PFSK-1 (cell line): Measurements from ENCODE around the gene PROB1.

ENCODE experiments used
- FOXP2 ChIP-seq: optimal IDR thresholded peaks from 2 replicates; pipeline ENCODE3; 2011; ENCODE audit warnings: borderline replicate concordance, control low read depth, inconsistent platforms; ENCODE audit not compliant: insufficient read depth; ENCODE audit errors: extremely low read length, extremely low read depth
- POLR2AphosphoS5 ChIP-seq: IDR thresholded peaks from 2 replicates; pipeline ENCODE4 v1.6.1; 2012; ENCODE audit warnings: low read depth, mild to moderate bottlenecking, control low read depth, low read length, moderate library complexity
- SIN3A ChIP-seq: IDR thresholded peaks from 2 replicates; pipeline ENCODE4 v1.6.1; 2012; ENCODE audit warnings: mild to moderate bottlenecking, low read length, moderate library complexity, borderline replicate concordance; ENCODE audit not compliant: insufficient read depth
- TAF1 ChIP-seq: IDR thresholded peaks from 2 replicates; pipeline ENCODE4 v1.6.1; 2012; ENCODE audit warnings: low read length, control low read depth, borderline replicate concordance; ENCODE audit not compliant: insufficient read depth
- TF ChIP-seq, protein P1 (sequence below), 2 experiments: IDR thresholded peaks; 2 replicates each; pipeline versions ENCODE4 v1.6.1 to v1.8.0; 2011 to 2012; ENCODE audit warnings: low read depth in 2 of 2, low read length in 2 of 2, control low read depth in 1 of 2, inconsistent platforms in 1 of 2, mild to moderate bottlenecking in 1 of 2, moderate library complexity in 1 of 2; ENCODE audit not compliant: insufficient read depth in 1 of 2

DNA sequence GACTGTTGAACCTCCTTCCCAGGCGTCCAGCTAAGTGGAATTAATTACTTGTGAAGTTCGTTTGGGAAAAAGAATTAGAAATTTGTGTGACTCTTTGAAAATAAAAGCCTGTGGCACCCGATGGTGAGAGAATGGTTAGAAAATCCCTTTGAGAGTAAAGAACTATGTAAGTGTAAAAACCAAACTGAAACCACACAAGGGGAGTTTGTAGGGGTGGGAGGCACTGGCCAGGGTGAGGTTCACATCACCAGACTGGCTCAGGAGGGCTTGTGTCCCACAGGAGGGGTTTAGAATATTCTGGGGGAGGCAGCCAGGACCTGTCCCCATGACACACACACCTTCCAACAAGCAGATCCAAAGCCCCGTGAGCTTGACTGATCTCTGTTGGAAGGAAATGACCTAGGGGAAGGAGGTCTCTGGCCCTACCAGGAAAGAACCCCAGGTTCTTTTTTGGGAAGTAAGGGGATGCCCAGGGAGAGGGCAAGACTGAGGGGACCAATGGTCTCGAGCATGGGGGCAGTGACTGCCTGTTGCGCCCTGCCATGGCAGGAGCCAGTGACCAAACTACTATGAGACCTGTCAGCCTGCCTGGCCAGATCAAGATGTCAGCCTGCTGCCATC lies 4.7 kb upstream of the PROB1 start:
- TF ChIP-seq TAF1, result no peak
- no peak for TF ChIP-seq POLR2AphosphoS5
- no peak for TF ChIP-seq SIN3A
- TF ChIP-seq, protein P1, sequence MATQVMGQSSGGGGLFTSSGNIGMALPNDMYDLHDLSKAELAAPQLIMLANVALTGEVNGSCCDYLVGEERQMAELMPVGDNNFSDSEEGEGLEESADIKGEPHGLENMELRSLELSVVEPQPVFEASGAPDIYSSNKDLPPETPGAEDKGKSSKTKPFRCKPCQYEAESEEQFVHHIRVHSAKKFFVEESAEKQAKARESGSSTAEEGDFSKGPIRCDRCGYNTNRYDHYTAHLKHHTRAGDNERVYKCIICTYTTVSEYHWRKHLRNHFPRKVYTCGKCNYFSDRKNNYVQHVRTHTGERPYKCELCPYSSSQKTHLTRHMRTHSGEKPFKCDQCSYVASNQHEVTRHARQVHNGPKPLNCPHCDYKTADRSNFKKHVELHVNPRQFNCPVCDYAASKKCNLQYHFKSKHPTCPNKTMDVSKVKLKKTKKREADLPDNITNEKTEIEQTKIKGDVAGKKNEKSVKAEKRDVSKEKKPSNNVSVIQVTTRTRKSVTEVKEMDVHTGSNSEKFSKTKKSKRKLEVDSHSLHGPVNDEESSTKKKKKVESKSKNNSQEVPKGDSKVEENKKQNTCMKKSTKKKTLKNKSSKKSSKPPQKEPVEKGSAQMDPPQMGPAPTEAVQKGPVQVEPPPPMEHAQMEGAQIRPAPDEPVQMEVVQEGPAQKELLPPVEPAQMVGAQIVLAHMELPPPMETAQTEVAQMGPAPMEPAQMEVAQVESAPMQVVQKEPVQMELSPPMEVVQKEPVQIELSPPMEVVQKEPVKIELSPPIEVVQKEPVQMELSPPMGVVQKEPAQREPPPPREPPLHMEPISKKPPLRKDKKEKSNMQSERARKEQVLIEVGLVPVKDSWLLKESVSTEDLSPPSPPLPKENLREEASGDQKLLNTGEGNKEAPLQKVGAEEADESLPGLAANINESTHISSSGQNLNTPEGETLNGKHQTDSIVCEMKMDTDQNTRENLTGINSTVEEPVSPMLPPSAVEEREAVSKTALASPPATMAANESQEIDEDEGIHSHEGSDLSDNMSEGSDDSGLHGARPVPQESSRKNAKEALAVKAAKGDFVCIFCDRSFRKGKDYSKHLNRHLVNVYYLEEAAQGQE (IDR thresholded peaks at IDR 0.05; ENCODE audit: insufficient read depth in 1 of 2, low read depth in 2 of 2, low read length in 2 of 2), result no peak
- TF ChIP-seq FOXP2, result no peak
